Neuronal stem cell (in vitro differentiated cells): ENCODE results near the gene ADISSP.
"Not testable (repeated sequence)": the region's sequence is repeated elsewhere in the genome, so short reads cannot be mapped to it uniquely, and the experiment has no call there.

Experiments used
- DNase-seq: peaks from one replicate; pipeline ENCODE4 v3.0.0-alpha.2; 2013; ENCODE audit warnings: low spot score
- H2AFZ ChIP-seq: one replicate; pipeline ENCODE4 v1.6.1; 2013; ENCODE audit warnings: mild to moderate bottlenecking, low read length, inconsistent platforms
- H2AK5ac ChIP-seq: 2 replicates; pipeline ENCODE4 v1.6.1; 2013; ENCODE audit warnings: low read depth, mild to moderate bottlenecking, inconsistent platforms, low read length, moderate library complexity, mixed read lengths
- H2BK120ac ChIP-seq: 2 replicates; pipeline ENCODE4 v1.6.1; 2013; ENCODE audit warnings: low read depth, mild to moderate bottlenecking, inconsistent platforms, low read length, moderate library complexity, mixed read lengths
- H2BK12ac ChIP-seq: one replicate; pipeline ENCODE4 v1.6.1; 2013; ENCODE audit warnings: low read length, inconsistent platforms
- H2BK15ac ChIP-seq: 2 replicates; pipeline ENCODE4 v1.6.1; 2013; ENCODE audit warnings: mild to moderate bottlenecking, low read length, inconsistent platforms, mixed read lengths
- H2BK5ac ChIP-seq: one replicate; pipeline ENCODE4 v1.6.1; 2013; ENCODE audit warnings: inconsistent platforms, mild to moderate bottlenecking, low read length, moderate library complexity
- H3K14ac ChIP-seq: one replicate; pipeline ENCODE4 v1.6.1; 2013; ENCODE audit warnings: low read length, inconsistent platforms
- H3K18ac ChIP-seq: 2 replicates; pipeline ENCODE4 v1.6.1; 2013; ENCODE audit warnings: low read length, inconsistent platforms
- H3K23ac ChIP-seq: 2 replicates; pipeline ENCODE4 v1.6.1; 2013; ENCODE audit warnings: low read depth, mild to moderate bottlenecking, mixed read lengths, low read length, inconsistent platforms; ENCODE audit not compliant: poor library complexity
- H3K27ac ChIP-seq: replicated peaks from 3 replicates; pipeline ENCODE4 v1.5.1; 2013; ENCODE audit warnings: low read length, inconsistent platforms
- H3K27me3 ChIP-seq, 3 experiments: 2 replicates each; pipeline ENCODE4 v1.6.1; 2013; ENCODE audit warnings: low read length in 3 of 3, mild to moderate bottlenecking in 2 of 3, inconsistent platforms in 1 of 3, low read depth in 1 of 3, mixed read lengths in 1 of 3, moderate library complexity in 1 of 3; ENCODE audit not compliant: control insufficient read depth in 3 of 3, insufficient read depth in 3 of 3
- H3K36me3 ChIP-seq, 2 donors: replicated peaks in 1 of 2; 2 replicates each; pipeline ENCODE4 v1.6.1; 2013; ENCODE audit warnings: low read length in 2 of 2; ENCODE audit not compliant: control insufficient read depth in 2 of 2, insufficient read depth in 2 of 2
- H3K4ac ChIP-seq: 2 replicates; pipeline ENCODE4 v1.6.1; 2013; ENCODE audit warnings: inconsistent platforms, mild to moderate bottlenecking, low read length, moderate library complexity
- H3K4me1 ChIP-seq, 2 donors: 1 replicate in 1 of 2; 2 replicates in 1 of 2; pipeline ENCODE4 v1.6.1; 2013; ENCODE audit warnings: low read length in 2 of 2, low read depth in 1 of 2; ENCODE audit not compliant: control insufficient read depth in 2 of 2, insufficient read depth in 1 of 2
- H3K4me2 ChIP-seq: one replicate; pipeline ENCODE4 v1.6.1; 2013; ENCODE audit warnings: mild to moderate bottlenecking, low read length, inconsistent platforms; ENCODE audit not compliant: insufficient read depth, poor library complexity, severe bottlenecking
- H3K4me3 ChIP-seq, 2 donors: 2 replicates each; pipeline ENCODE4 v1.5.1; 2013; ENCODE audit warnings: low read length in 2 of 2, mild to moderate bottlenecking in 2 of 2, inconsistent platforms in 1 of 2, moderate library complexity in 1 of 2
- H3K79me1 ChIP-seq: one replicate; pipeline ENCODE4 v1.6.1; 2013; ENCODE audit warnings: low read depth, mild to moderate bottlenecking, inconsistent platforms, low read length, moderate library complexity
- H3K9ac ChIP-seq: one replicate; pipeline ENCODE4 v1.6.1; 2013; ENCODE audit warnings: mild to moderate bottlenecking, low read depth, low read length, inconsistent platforms; ENCODE audit not compliant: poor library complexity
- H3K9me3 ChIP-seq, 2 donors: replicated peaks in 1 of 2; 2 replicates each; pipeline versions ENCODE3 to v1.6.1; 2013; ENCODE audit warnings: low read length in 2 of 2, mild to moderate bottlenecking in 2 of 2, inconsistent platforms in 1 of 2, low read depth in 1 of 2, mixed read lengths in 1 of 2, moderate library complexity in 1 of 2; ENCODE audit not compliant: control insufficient read depth in 2 of 2, insufficient read depth in 1 of 2
- H4K8ac ChIP-seq: one replicate; pipeline ENCODE4 v1.6.1; 2013; ENCODE audit warnings: low read depth, mild to moderate bottlenecking, inconsistent platforms, low read length, moderate library complexity
- H4K91ac ChIP-seq: one replicate; pipeline ENCODE4 v1.6.1; 2013; ENCODE audit warnings: low read length, low read depth, mild to moderate bottlenecking, inconsistent platforms; ENCODE audit not compliant: poor library complexity
- WGBS, 2 donors: extraction: QIAGEN DNeasy Blood & Tissue Kit; methylation state at CpG; one replicate each; pipeline ENCODE4 v1.1.7; 2013; ENCODE audit warnings: missing lambda C conversion rate in 2 of 2, mixed read lengths in 1 of 2; ENCODE audit not compliant: insufficient read length in 2 of 2, insufficient replicate concordance in 1 of 2; ENCODE audit errors: extremely low coverage in 2 of 2; 5-methylcytosine and 5-hydroxymethylcytosine counted together

The ADISSP gene

GRCh38 chr20:3795511-3796468, 28.2 kb upstream of the ADISSP start, which contains the start of gene CDC25B:
TSS of gene CDC25B (plus strand) at chr20:3796310. CDS start at chr20:3796532, 222 bp downstream.
- H2AK5ac ChIP-seq, result peak within 1 kb of the TSS; percentile 99
- no CpG with 5 or more reads among the region's 69 CpGs for WGBS, 2 donors
- H3K27ac ChIP-seq, result no peak within 1 kb of the TSS

DNA sequence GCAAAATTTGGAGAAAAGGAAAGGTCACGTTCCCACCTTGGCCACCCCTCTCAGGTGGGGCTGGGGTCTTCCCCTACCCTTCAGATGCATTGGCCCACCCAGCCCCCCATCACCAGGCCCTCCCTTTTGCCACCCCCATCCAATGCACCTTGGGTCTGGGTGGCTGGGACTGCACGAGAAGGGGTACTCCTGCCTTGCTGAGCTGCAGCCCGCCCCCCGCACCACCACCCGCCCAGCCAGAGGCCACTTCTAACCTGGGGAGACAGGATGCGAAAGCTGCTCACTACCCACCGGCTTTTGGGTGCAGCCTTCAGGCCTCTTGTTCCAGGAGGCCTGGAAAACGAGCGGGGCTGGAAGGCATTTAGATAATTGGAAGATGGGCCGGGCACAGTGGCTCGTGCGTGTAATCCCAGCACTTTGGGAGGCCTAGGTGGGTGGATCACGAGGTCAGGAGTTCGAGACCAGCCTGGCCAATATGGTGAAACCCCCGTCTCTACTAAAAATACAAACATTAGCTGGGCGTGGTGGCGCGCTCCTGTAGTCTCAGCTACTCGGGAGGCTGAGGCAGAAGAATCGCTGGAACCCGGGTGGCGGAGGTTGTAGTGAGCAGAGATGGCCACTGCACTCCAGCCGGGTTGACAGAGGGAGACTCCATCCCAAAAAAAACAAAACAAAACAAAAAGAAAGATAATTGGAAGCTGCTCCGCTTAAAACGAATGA, 27.3 kb upstream of the ADISSP start:
- H3K14ac ChIP-seq, result peak overlapping the region; percentile 25
- no peaks in the 10 kb centered on the region for H3K9me3 ChIP-seq
- peak overlapping the region; percentile 81 for H2BK15ac ChIP-seq
- no peak overlapping the region for H4K91ac ChIP-seq
- no peak overlapping the region for H3K23ac ChIP-seq
- no peak overlapping the region for H2BK12ac ChIP-seq
- H2BK5ac ChIP-seq, result no peak overlapping the region
- H2AFZ ChIP-seq, result no peak overlapping the region
- H3K79me1 ChIP-seq, result peaks cover 6% of the 10 kb centered on the region
- H3K4me3 ChIP-seq, result no peak overlapping the region
- no CpG with 5 or more reads among the region's 25 CpGs for WGBS, 2 donors
- H3K4me2 ChIP-seq, result no peak overlapping the region
- peaks cover 0 to 7% (median 0%) of the 10 kb centered on the region in 3 experiments for H3K27me3 ChIP-seq
- no peak overlapping the region for H3K4ac ChIP-seq
- no peak overlapping the region for H2AK5ac ChIP-seq
- H3K36me3 ChIP-seq, result no peaks in the 10 kb centered on the region
- H3K18ac ChIP-seq, result peak overlapping the region; percentile 17
- H3K4me1 ChIP-seq, result peaks cover 20 to 30% of the 10 kb centered on the region in 2 donors
- no peak overlapping the region for H2BK120ac ChIP-seq
- no peak for DNase-seq
- no peak overlapping the region for H3K27ac ChIP-seq
- no peak overlapping the region for H3K9ac ChIP-seq
- H4K8ac ChIP-seq, result no peak overlapping the region

More at GRCh38 chr20:3795511-3796468, 28.2 kb upstream of the ADISSP start, which contains the start of gene CDC25B:
- Histone ChIP-seq H3K27me3 (peaks cover 0 to 7% (median 0%) of the 10 kb centered on the region in 3 experiments), H3K36me3 (peaks cover 0 to 6% of the 10 kb centered on the region in 2 donors), H3K79me1 (peaks cover 6% of the 10 kb centered on the region), H3K18ac (peak within 1 kb of the TSS; percentile 92), H3K4ac (no peak within 1 kb of the TSS), H3K4me1 (peaks cover 28 to 39% of the 10 kb centered on the region in 2 donors), H4K8ac (no peak within 1 kb of the TSS), H2BK120ac (peak within 1 kb of the TSS; percentile 72), H3K4me3 (peak within 1 kb of the TSS; percentile 58 to 88), H2BK12ac (no peak within 1 kb of the TSS), H2BK5ac (peak within 1 kb of the TSS; percentile 78), H3K4me2 (peak within 1 kb of the TSS; percentile 91), H3K9ac (peak within 1 kb of the TSS; percentile 83), H4K91ac (peak within 1 kb of the TSS; percentile 43), H2AFZ (peak within 1 kb of the TSS; percentile 95), H3K14ac (peak within 1 kb of the TSS; percentile 89), H3K23ac (peak within 1 kb of the TSS; percentile 23), H2BK15ac (peak within 1 kb of the TSS; percentile 92), H3K9me3 (no peaks in the 10 kb centered on the region)
- DNase-seq, result peak; percentile 84

DNA sequence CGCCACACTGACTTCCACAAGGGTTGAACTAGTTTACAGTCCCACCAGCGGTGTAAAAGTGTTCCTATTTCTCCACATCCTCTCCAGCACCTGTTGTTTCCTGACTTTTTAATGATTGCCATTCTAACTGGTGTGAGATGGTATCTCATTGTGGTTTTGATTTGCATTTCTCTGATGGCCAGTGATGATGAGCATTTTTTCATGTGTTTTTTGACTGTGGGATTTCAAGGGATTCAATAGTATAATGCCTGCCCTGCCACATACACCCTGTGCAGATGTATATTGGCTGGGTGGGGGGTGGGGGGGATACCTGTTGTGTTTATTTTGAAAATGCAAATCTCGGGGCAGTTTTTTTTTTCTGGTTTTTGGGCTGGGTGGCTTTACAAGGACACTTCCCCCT, 26.6 kb upstream of the ADISSP start:
- H3K4ac ChIP-seq, H2AFZ ChIP-seq, H2BK12ac ChIP-seq, H3K79me1 ChIP-seq, H3K36me3 ChIP-seq, H3K4me3 ChIP-seq, H3K27me3 ChIP-seq, H4K8ac ChIP-seq, DNase-seq, H3K27ac ChIP-seq, H2BK15ac ChIP-seq, H3K18ac ChIP-seq, H2AK5ac ChIP-seq, H3K23ac ChIP-seq, H3K9me3 ChIP-seq, H3K4me2 ChIP-seq, H2BK5ac ChIP-seq, H4K91ac ChIP-seq, H3K9ac ChIP-seq, H2BK120ac ChIP-seq: not testable (repeated sequence)
- Histone ChIP-seq H3K4me1 (peaks cover 14 to 24% of the 10 kb centered on the region in 2 donors), H3K14ac (peak overlapping the region; percentile 25)
- WGBS, 2 donors, result no CpG with 5 or more reads among the region's 3 CpGs
